Stimulated activated CD8-positive, alpha-beta memory T cell treated with anti-CD3 and anti-CD28 coated beads, Interleukin-7, amount 100 ng/mL, for 48 hours (primary cell): ENCODE results near the gene TCEA3.

Source experiments
- DNase-seq, 2 donors: peaks; one replicate each; pipeline ENCODE4 v3.0.0-alpha.2; 2020; ENCODE audit warnings: low read depth in 1 of 2; ENCODE audit errors: extremely low read depth in 1 of 2

TCEA3 gene

GRCh38 chr1:23422241-23422877, 2.2 kb downstream of the TCEA3 start:
- peak in 1 of 2 donors; percentile 39 for DNase-seq

- DNase-seq = no peak
Observed at GRCh38 chr1:23421753-23422240, 2.8 kb downstream of the TCEA3 start.

GRCh38 chr1:23421343-23421742, 3.2 kb downstream of the TCEA3 start:
- DNase-seq = no peak

GRCh38 chr1:23420778-23421177, 3.8 kb downstream of the TCEA3 start:
- no peak for DNase-seq

- DNase-seq = no peak
Observed at GRCh38 chr1:23419180-23419579, 5.4 kb downstream of the TCEA3 start.

- DNase-seq = no peak
Observed at GRCh38 chr1:23417570-23417969, 7.0 kb downstream of the TCEA3 start.

- no peak for DNase-seq
Observed at GRCh38 chr1:23416964-23417363, 7.6 kb downstream of the TCEA3 start.

- DNase-seq = no peak
Observed at GRCh38 chr1:23408797-23409290, 15.7 kb downstream of the TCEA3 start.

- DNase-seq = no peak
Observed at GRCh38 chr1:23407016-23407630, 17.4 kb downstream of the TCEA3 start.

GRCh38 chr1:23405946-23406345, 18.6 kb downstream of the TCEA3 start:
- no peak for DNase-seq

- DNase-seq = peak; percentile 61 to 75
Observed at GRCh38 chr1:23403735-23404486, 20.6 kb downstream of the TCEA3 start.

GRCh38 chr1:23403355-23403734, 21.2 kb downstream of the TCEA3 start:
- DNase-seq = no peak

GRCh38 chr1:23403038-23403336, 21.6 kb downstream of the TCEA3 start:
- DNase-seq = no peak

- DNase-seq = no peak
Observed at GRCh38 chr1:23402286-23403037, 22.1 kb downstream of the TCEA3 start.

GRCh38 chr1:23401313-23401712, 23.2 kb downstream of the TCEA3 start:
- no peak for DNase-seq

- no peak for DNase-seq
Observed at GRCh38 chr1:23400324-23401114, 24.0 kb downstream of the TCEA3 start.

- DNase-seq = no peak
Observed at GRCh38 chr1:23399229-23399628, 25.3 kb downstream of the TCEA3 start.

- DNase-seq = no peak
Observed at GRCh38 chr1:23397908-23398307, 26.6 kb downstream of the TCEA3 start.

GRCh38 chr1:23396380-23396779, 28.2 kb downstream of the TCEA3 start:
- no peak for DNase-seq

- DNase-seq = no peak
Observed at GRCh38 chr1:23395849-23396248, 28.7 kb downstream of the TCEA3 start.
